Endothelial cell of umbilical vein (primary cell): ENCODE measurements around the gene PRM3. TPM values are rescaled to one million over a fixed set of nuclear protein-coding genes. Genes with fewer than 3 reads are reported as not detected.
"Not testable (repeated sequence)": the region's sequence is repeated elsewhere in the genome, so short reads cannot be mapped to it uniquely, and the experiment has no call there.

ENCODE experiments used
- BruUV-seq: library from RNA; stranded (reverse); fragments of 400-500 nt; replicated peaks from 2 replicates; lab custom pipeline; 2021; lab: Mats Ljungman, UMichigan
- CTCF ChIA-PET: fragments of 300-600, 350-600 bp; sonication (Branson Sonifier 250); formaldehyde crosslinking; loops from one replicate; lab custom pipeline; 2021; ENCODE audit warnings: antibody characterized with exemption, inconsistent platforms; lab: Charles Lee
- POLR2A ChIA-PET: fragments of 300-600, 350-600 bp; sonication (Branson Sonifier 250); formaldehyde crosslinking; loops from one replicate; lab custom pipeline; 2021; ENCODE audit warnings: antibody characterized with exemption, inconsistent platforms; lab: Charles Lee
- DNase-seq: peaks from one replicate; pipeline ENCODE4 v3.0.0-alpha.2; 2011; ENCODE audit warnings: low read depth, low spot score
- FAIRE-seq: peaks from 2 replicates; lab custom pipeline; 2011; peaks lifted over from hg19 to GRCh38; lab: Jason Lieb, UNC
- H2AFZ ChIP-seq: 2 replicates; pipeline ENCODE4 v1.6.0; 2012; ENCODE audit warnings: low read depth, low read length, control low read depth, inconsistent platforms
- H3K27ac ChIP-seq: 2 replicates; pipeline ENCODE4 v1.5.1; 2011; ENCODE audit warnings: low read depth, mild to moderate bottlenecking, control low read depth, low read length, moderate library complexity; ENCODE audit not compliant: insufficient read depth
- H3K27me3 ChIP-seq, 2 experiments: 2 replicates each; pipeline versions ENCODE4 v1.6.0 to v1.6.1; 2011; ENCODE audit warnings: low read length in 2 of 2, mixed read lengths in 1 of 2; ENCODE audit not compliant: control insufficient read depth in 2 of 2, insufficient read depth in 2 of 2
- H3K36me3 ChIP-seq, 2 experiments: 2 replicates in 1 of 2; 3 replicates in 1 of 2; pipeline ENCODE4 v1.5.1; 2011; ENCODE audit warnings: low read length in 2 of 2, mild to moderate bottlenecking in 1 of 2, moderate library complexity in 1 of 2; ENCODE audit not compliant: control insufficient read depth in 2 of 2, insufficient read depth in 2 of 2; ENCODE audit errors: extremely low read depth in 1 of 2
- H3K4me1 ChIP-seq: 3 replicates; pipeline ENCODE4 v1.5.1; 2011; ENCODE audit warnings: mild to moderate bottlenecking, low read length; ENCODE audit not compliant: control insufficient read depth, insufficient read depth; ENCODE audit errors: extremely low read depth
- H3K4me2 ChIP-seq: 2 replicates; pipeline ENCODE4 v1.6.1; 2011; ENCODE audit warnings: low read length, control low read depth, mixed read lengths; ENCODE audit not compliant: insufficient read depth
- H3K4me3 ChIP-seq, 3 experiments: fragments of 200-600 bp in 1 of 3; sonication (generic), shearing (Covaris generic) in 1 of 3; replicated peaks in 1 of 3; 2 replicates each; pipeline ENCODE4 v1.5.1; 2011 to 2016; ENCODE audit warnings: control low read depth in 3 of 3, low read length in 3 of 3, mild to moderate bottlenecking in 2 of 3, inconsistent platforms in 1 of 3, low read depth in 1 of 3, moderate library complexity in 1 of 3; ENCODE audit not compliant: insufficient read depth in 1 of 3
- H3K79me2 ChIP-seq: 2 replicates; pipeline ENCODE4 v1.6.0; 2012; ENCODE audit warnings: low read length, inconsistent platforms; ENCODE audit not compliant: control insufficient read depth, insufficient read depth
- H3K9ac ChIP-seq: replicated peaks from 2 replicates; pipeline ENCODE3; 2011; ENCODE audit warnings: low read length, control low read depth; ENCODE audit not compliant: insufficient read depth; ENCODE audit errors: extremely low read depth
- H3K9me1 ChIP-seq: replicated peaks from 3 replicates; pipeline ENCODE4 v1.6.0; 2011; ENCODE audit warnings: mild to moderate bottlenecking, low read length; ENCODE audit not compliant: control insufficient read depth, insufficient read depth; ENCODE audit errors: extremely low read depth
- H3K9me3 ChIP-seq: replicated peaks from 2 replicates; pipeline ENCODE4 v1.5.1; 2012; ENCODE audit warnings: low read length, inconsistent platforms; ENCODE audit not compliant: control insufficient read depth, insufficient read depth
- H4K20me1 ChIP-seq: replicated peaks from 2 replicates; pipeline ENCODE3; 2011; ENCODE audit warnings: mild to moderate bottlenecking, low read length; ENCODE audit not compliant: control insufficient read depth, insufficient read depth; ENCODE audit errors: extremely low read depth
- CTCF ChIP-seq, 2 donors: IDR thresholded peaks; 1 replicate in 1 of 2; 2 replicates in 1 of 2; pipeline ENCODE4 v1.5.1; 2011; ENCODE audit warnings: low read length in 2 of 2, mild to moderate bottlenecking in 2 of 2, moderate library complexity in 2 of 2, control low read depth in 1 of 2, inconsistent platforms in 1 of 2, low read depth in 1 of 2; ENCODE audit not compliant: insufficient read depth in 1 of 2; ENCODE audit errors: extremely low read depth in 1 of 2
- EZH2 ChIP-seq: IDR thresholded peaks from 2 replicates; pipeline ENCODE4 v1.6.1; 2012; ENCODE audit warnings: borderline replicate concordance, low read depth, mild to moderate bottlenecking, moderate library complexity, low read length, inconsistent platforms; ENCODE audit not compliant: severe bottlenecking
- FOS ChIP-seq: IDR thresholded peaks from 2 replicates; pipeline ENCODE4 v1.6.1; 2011; ENCODE audit warnings: mild to moderate bottlenecking, low read length, moderate library complexity, borderline replicate concordance; ENCODE audit not compliant: insufficient read depth
- GATA2 ChIP-seq: IDR thresholded peaks from 2 replicates; pipeline ENCODE4 v1.7.0; 2011; ENCODE audit warnings: low read depth, mild to moderate bottlenecking, moderate library complexity, mixed read lengths, low read length; ENCODE audit not compliant: insufficient read length, insufficient read depth
- JUN ChIP-seq: IDR thresholded peaks from 2 replicates; pipeline ENCODE4 v1.6.1; 2011; ENCODE audit warnings: borderline replicate concordance, low read depth; ENCODE audit not compliant: insufficient read length, insufficient read depth
- MAX ChIP-seq: IDR thresholded peaks from 2 replicates; pipeline ENCODE4 v1.6.1; 2011; ENCODE audit not compliant: insufficient read depth, insufficient read length
- MYC ChIP-seq: IDR thresholded peaks from one replicate; pipeline ENCODE4 v1.6.1; 2011; ENCODE audit warnings: mild to moderate bottlenecking, low read depth, low read length
- POLR2A ChIP-seq: IDR thresholded peaks from 2 replicates; pipeline ENCODE4 v1.6.1; 2012; ENCODE audit warnings: low read depth, mild to moderate bottlenecking, control low read depth, low read length
- POLR2AphosphoS5 ChIP-seq: IDR thresholded peaks from 2 replicates; pipeline ENCODE4 v1.6.1; 2012; ENCODE audit warnings: low read depth, mild to moderate bottlenecking, control low read depth, low read length, moderate library complexity; ENCODE audit not compliant: insufficient read depth
- dilution Hi-C: fragments of 300-500 bp; cut with MboI; formaldehyde crosslinking; loops from one replicate; pipeline ENCODE4 v1.15.0; 2019; ENCODE audit warnings: low sequenced_read_pairs; ENCODE audit not compliant: extremely low pct_ligation_motif_present
- intact Hi-C: fragments of 100-400 bp; cut with micrococcal nuclease; formaldehyde crosslinking; loops from one replicate; pipeline ENCODE4 v1.10.0; 2022
- polyA plus RNA-seq, 4 experiments: library from polyadenylated mRNA; depleted of rRNA in 3 of 4; stranded (reverse) in 3 of 4; unstranded in 1 of 4; fragments of >200 nt; gene quantifications; 2 replicates each; pipeline versions ENCODE4 v1.2.1 to v1.2.3, GENCODE V29; 2011 to 2012; ENCODE audit warnings: missing spikeins in 1 of 4
- total RNA-seq: library from RNA; stranded (reverse); gene quantifications from 2 replicates; pipeline ENCODE4 v1.2.3, GENCODE V29; 2021

PRM3 gene
- total and polyA plus RNA-seq, 2 donors (not counting 3 experiments of a cell fraction or from before 2014, with no cell fraction given) = not detected

DNA sequence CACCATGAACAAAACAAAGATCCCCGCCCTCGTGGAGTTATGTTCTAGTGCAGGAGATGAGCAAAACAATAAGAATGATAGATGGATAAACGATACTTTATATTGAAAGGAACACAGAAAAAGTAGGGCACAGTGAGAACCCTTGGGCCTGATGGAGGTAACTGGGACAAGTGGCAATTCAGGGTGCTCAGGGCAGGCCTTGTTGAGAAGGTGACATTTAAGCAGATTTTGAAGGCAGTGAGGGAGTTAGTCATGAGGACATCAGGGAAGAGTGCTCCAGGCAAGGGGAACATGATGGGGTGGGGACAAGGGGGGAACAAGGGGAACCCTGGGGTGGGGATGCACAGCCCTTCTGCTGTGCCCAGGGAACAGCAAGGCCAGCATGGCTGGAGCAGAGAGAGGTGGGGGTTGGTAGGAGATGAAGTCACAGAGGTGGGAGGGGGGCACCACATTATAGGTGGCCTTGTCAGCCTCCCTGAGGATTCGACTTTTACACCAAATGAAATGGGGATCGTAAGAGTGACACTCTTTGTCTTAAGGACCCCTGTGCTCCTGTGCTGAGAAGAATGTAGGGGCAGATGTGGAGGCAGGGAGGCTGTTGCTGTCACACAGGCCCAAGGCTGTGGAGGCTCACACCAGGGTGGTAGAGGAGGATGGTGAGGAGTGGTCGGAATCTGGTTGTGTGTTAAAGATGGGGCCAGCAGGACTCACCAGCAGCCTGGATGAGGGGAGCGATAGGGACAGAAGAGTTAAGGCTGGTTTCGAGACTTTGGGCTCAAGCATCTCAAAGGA lies 16.9 kb upstream of the PRM3 start:
- no peaks in the 10 kb centered on the region for H3K9me1 ChIP-seq
- dilution Hi-C loops = no loop called here
- no peak overlapping the region for H3K9ac ChIP-seq
- no peaks in the 10 kb centered on the region for H3K4me1 ChIP-seq
- no TSS peak for BruUV-seq
- no peak overlapping the region for H3K4me2 ChIP-seq
- H3K9me3 ChIP-seq = no peaks in the 10 kb centered on the region
- no peaks in the 10 kb centered on the region for H3K79me2 ChIP-seq
- H2AFZ ChIP-seq = no peak overlapping the region
- no peak for FAIRE-seq
- intact Hi-C loops = no loop called here
- no peaks in the 10 kb centered on the region for H3K36me3 ChIP-seq
- ChIA-PET CTCF (no interaction called here), POLR2A (no interaction called here)
- peaks cover 3% of the 10 kb centered on the region in 2 experiments for H3K27me3 ChIP-seq
- no peak for TF ChIP-seq GATA2
- no peak for TF ChIP-seq MYC
- no peak for TF ChIP-seq EZH2
- TF ChIP-seq FOS = no peak
- no peak for TF ChIP-seq POLR2A
- no peak for TF ChIP-seq CTCF (IDR thresholded peaks at IDR 0.05; ENCODE audit: extremely low read depth in 1 of 2, insufficient read depth in 1 of 2, low read depth in 1 of 2, low read length in 2 of 2)
- no peak for TF ChIP-seq POLR2AphosphoS5
- no peak for TF ChIP-seq MAX
- no peak for TF ChIP-seq JUN
- no peak for DNase-seq
- no peak overlapping the region for H3K4me3 ChIP-seq
- no peak overlapping the region for H3K27ac ChIP-seq
- H4K20me1 ChIP-seq = no peaks in the 10 kb centered on the region

DNA sequence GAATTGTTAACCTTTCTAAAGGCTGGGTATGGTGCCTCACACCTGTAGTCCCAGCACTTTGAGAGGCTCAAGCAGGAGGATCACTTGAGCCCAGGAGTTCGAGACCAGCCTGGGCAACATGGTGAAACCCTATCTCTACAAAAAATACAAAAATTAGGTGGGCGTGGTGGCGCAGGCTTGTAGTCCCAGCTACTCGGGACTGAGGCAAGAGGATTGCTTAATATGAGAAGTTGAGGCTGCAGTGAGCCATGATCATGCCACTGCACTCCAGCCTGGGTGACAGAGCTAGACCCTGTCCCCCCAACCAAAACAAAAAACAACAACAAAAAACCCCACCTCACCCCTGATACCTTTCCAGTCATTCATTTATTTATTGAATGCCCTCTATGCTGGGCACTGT lies 16.3 kb upstream of the PRM3 start:
- H3K4me3 ChIP-seq, H3K79me2 ChIP-seq, H3K4me2 ChIP-seq, H3K9me1 ChIP-seq, H3K27ac ChIP-seq, H2AFZ ChIP-seq, POLR2A ChIA-PET, dilution Hi-C loops, H4K20me1 ChIP-seq, FAIRE-seq, intact Hi-C loops, BruUV-seq, H3K9me3 ChIP-seq, H3K9ac ChIP-seq, CTCF ChIA-PET, DNase-seq, H3K27me3 ChIP-seq, H3K36me3 ChIP-seq, H3K4me1 ChIP-seq: not testable (repeated sequence)
